GM10266 (cell line): ENCODE results near the gene MPPED2.
"Not testable (repeated sequence)": the region's sequence is repeated elsewhere in the genome, so short reads cannot be mapped to it uniquely, and the experiment has no call there.

Source experiments
- DNase-seq: peaks from one replicate; pipeline ENCODE4 v3.0.0; 2012; ENCODE audit errors: extremely low spot score
- TF ChIP-seq, protein P1 (sequence below): IDR thresholded peaks from 2 replicates; pipeline ENCODE4 v1.5.1; 2012; ENCODE audit warnings: mild to moderate bottlenecking, low read depth; ENCODE audit not compliant: control insufficient read depth, insufficient read depth; ENCODE audit errors: missing control alignments

Gene MPPED2

DNA sequence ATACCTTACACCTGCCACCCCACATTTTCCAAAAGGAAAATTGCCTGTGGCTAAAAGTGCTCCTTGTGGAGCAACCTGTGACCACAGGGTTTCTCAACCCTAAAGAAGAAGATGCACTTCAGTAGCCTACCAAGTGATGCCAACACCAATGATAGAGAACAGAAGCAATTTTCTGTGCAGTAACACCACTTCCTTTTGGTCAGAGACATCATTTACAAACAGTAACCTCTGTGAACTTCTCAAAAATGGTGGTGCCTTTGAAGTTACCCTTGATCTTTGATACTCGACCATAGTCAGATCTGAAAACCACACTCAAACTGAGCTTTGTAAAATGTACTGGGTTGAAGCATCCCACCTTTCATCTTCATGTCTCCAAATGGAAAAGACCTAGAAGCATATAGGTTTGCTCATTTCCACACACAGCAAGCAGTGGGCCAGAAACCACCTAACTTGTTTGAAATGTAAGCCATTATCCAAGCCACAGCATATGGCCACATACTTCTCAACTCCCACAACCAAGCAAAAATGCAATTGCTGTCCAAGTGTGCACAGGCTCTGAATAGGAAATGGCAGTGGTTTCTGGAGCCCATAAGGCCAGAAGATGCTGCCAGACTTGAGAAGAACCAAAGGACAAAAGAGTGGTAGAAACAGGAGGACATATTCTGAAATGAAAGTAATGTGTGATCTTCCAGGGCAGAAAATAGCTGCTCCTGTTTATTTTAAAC, 24.3 kb downstream of the MPPED2 start:
- DNase-seq, result no peak

DNA sequence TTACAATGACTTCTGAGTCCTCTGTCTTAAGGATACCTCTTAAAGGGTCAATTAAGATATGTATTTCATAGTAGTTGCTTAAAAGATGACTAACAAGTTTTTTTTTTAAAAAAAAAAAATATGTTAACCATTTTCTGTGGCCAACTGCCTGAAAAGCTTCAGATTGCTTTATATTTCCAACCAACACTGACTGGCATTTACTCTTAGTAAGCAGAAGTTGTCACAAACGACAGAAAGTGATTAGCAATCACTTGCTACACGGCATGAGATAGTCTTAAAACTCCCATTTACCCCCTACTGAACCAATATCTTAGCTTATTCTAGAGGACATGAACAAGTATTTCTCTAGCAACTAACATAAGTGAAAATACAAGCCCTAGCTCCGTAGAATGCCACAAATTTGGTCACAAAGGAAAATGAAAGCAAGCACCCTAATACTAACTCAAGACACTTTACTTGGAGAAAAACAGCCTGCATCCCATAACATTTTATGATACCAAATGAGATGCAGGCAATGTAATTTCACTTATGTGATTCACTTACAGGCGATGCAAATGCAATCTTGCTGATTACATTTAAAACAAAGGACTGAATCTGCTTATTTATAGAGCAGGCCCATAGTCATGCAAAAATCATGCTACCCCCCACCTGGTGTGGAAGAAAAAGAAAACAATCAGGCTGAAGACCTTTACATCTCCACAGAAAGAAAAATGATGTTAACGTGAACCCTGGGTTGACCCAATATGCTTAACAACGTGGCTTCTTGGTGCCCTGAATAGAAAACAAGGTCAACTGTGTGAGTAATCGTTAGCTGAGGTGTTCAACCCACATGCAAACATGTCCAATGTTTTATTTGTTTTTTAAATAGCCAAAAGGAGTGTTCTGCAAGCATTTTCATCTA, 25.7 kb downstream of the MPPED2 start:
- TF ChIP-seq, protein P1, sequence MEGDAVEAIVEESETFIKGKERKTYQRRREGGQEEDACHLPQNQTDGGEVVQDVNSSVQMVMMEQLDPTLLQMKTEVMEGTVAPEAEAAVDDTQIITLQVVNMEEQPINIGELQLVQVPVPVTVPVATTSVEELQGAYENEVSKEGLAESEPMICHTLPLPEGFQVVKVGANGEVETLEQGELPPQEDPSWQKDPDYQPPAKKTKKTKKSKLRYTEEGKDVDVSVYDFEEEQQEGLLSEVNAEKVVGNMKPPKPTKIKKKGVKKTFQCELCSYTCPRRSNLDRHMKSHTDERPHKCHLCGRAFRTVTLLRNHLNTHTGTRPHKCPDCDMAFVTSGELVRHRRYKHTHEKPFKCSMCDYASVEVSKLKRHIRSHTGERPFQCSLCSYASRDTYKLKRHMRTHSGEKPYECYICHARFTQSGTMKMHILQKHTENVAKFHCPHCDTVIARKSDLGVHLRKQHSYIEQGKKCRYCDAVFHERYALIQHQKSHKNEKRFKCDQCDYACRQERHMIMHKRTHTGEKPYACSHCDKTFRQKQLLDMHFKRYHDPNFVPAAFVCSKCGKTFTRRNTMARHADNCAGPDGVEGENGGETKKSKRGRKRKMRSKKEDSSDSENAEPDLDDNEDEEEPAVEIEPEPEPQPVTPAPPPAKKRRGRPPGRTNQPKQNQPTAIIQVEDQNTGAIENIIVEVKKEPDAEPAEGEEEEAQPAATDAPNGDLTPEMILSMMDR, result no peak
- DNase-seq, result no peak

More for the DNA sequence above, 24.3 kb downstream of the MPPED2 start:
- TF ChIP-seq, protein P1, result no peak

DNA sequence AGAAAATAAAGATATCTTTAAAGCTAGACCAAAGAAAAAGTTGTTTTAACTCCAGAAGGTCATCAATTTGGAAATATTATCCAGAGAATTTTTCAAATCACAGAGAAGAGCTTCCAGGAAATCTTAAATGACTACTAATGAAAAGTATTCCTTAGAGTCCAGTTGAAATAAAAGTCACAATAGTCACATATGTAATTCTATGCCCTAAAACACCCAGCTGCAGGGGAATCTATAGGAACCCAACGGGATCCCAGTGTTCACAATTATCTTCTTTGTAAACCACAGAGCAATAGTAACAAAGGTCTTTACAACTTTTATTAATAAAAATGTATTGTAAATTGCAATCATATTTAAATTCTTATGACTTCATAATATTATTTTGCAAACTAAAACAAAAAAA, 27.1 kb downstream of the MPPED2 start:
- DNase-seq, result no peak

DNA sequence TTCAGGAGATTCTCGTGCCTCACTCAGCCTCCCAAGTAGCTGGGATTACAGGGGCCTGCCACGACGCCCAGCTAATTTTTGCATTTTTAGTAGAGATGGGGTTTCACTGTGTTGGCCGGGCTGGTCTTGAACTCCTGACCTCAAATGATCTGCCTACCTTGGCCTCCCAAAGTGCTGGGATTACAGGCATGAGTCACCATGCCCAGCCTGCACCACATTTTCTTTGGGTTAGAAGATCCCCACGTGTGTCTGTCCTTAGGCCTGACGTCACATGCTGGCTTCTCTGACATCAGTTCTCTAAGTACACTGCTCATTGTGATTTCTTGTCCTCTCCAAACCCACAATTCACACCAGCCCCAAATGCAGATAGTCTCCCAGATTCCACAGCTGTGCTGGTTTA, 31.6 kb downstream of the MPPED2 start:
- not testable (repeated sequence) for DNase-seq

More for the DNA sequence above, 27.1 kb downstream of the MPPED2 start:
- TF ChIP-seq, protein P1, result no peak

DNA sequence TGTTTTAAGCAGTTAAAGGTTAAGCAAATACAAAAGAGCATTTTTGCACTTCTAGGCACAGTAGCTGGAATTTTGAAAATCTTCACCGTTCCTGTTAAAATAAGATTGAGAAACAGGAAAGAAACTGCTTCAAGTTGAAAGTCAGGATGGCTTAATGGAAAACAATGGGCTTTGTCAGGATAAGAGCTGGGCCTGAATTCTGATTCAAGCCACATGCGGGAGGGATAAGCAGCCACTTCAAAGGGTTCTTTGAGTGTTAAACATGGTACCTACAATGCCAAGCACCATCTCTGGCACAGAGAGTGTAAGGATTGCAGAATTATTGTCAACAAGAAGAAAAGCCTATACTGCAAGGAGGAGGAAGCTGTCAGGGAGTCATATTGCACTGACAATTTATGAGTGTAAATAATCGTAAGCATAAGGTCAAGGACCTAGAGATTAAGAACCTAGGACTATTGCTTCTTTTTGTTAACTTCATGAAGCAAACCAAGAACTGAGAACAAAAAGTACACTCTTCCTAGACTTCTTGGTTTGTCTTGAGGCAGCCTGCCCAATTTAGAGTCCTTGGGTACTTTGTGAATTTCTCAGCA, 32.5 kb downstream of the MPPED2 start:
- TF ChIP-seq, protein P1, result no peak
- DNase-seq, result no peak

DNA sequence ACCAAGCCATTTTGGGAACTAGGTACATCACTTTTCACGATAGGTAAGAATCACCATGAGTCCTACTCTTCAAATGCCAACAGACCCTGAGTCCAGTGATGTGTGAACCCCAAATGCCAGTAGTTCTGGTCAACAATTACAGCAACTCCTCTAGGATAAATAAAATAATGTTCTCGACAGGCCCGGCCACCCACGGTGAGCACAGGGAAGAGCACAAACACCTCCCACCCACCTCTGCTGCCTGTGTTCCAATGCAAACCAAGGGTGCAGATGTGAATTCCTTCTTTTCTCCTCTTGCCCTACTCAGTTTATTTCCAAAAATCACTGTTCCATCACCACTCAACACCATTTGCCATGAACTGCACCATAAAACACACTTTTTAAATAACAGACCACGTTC, 33.3 kb downstream of the MPPED2 start:
- TF ChIP-seq, protein P1, result no peak
- DNase-seq, result no peak

DNA sequence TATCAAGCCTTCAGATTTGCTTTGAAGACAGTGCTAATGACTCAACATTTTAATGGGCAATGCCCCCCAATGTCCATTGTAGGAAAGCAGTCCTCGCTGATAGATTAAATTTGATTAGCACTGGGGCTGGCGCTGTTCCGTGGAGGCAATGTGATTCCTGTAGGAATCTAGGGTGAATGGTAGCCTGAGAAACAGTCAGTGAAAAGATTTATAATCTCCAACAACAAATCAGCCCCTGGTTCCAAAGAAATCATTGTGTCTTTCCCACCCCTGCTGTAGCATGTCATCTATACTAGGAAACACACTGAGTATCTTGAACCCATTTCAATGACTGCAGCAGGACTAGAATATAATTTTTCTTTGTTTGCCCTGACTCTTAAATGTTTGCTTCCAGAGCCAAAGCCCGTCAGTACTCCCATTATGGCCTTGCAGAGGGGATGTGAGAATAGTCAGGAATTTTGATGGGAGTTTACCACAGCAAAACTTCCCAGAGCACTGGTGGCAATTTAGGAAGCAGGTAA, 36.1 kb downstream of the MPPED2 start:
- no peak for DNase-seq
- TF ChIP-seq, protein P1, result no peak
